Measurements from ENCODE around the gene GYPE. TPM values are rescaled to one million over a fixed set of nuclear protein-coding genes. Genes with fewer than 3 reads are reported as not detected.
"Not testable (repeated sequence)": the region's sequence is repeated elsewhere in the genome, so short reads cannot be mapped to it uniquely, and the experiment has no call there.

The GYPE gene
- total RNA-seq (ENCODE audit: unreplicated experiment): 0.41 TPM
- long read RNA-seq: 0 reads

- H3K36me3 Mint-ChIP-seq (ENCODE audit: low read depth, unreplicated experiment); H3K27me3 Mint-ChIP-seq (ENCODE audit: unreplicated experiment); H3K27ac Mint-ChIP-seq (ENCODE audit: unreplicated experiment); DNase-seq (ENCODE audit: low spot score); H3K9me3 Mint-ChIP-seq (ENCODE audit: unreplicated experiment); H3K4me3 Mint-ChIP-seq (ENCODE audit: unreplicated experiment): not testable (repeated sequence)
- peaks cover 10% of the 10 kb centered on the region for H3K4me1 Mint-ChIP-seq (ENCODE audit: unreplicated experiment)
Measured at GRCh38 chr4:143905440-143905839, at the start of gene GYPE. GYPE (minus strand) TSS chr4:143905559; CDS start chr4:143905507, 52 bp downstream.

DNA sequence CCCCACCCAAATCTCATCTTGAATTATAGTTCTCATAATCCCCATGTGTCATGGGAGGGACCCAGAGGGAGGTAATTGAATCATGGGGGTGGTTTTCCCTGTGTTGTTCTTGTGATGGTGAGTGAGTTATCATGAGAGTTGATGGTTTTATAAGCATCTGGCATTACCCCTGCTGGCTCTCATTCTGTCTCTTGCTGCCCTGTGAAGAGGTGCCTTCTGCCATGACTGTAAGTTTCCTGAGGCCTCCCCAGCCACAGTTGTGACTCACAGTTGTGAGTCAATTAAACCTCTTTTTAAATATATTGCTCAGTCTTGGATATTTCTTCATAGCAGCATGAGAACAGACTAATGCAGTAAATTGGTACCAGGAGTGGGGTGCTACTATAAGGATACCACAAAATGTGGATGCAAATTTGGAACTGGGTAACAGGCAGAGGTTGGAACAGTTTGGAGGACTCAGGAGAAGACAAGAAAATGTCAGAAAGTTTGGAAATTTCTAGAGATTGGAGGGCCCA is 46.2 kb upstream of the GYPE start:
- not testable (repeated sequence) for DNase-seq (ENCODE audit: low spot score); H3K36me3 Mint-ChIP-seq (ENCODE audit: low read depth, unreplicated experiment); H3K27ac Mint-ChIP-seq (ENCODE audit: unreplicated experiment); H3K4me1 Mint-ChIP-seq (ENCODE audit: unreplicated experiment); H3K27me3 Mint-ChIP-seq (ENCODE audit: unreplicated experiment); H3K9me3 Mint-ChIP-seq (ENCODE audit: unreplicated experiment); H3K4me3 Mint-ChIP-seq (ENCODE audit: unreplicated experiment)

DNA sequence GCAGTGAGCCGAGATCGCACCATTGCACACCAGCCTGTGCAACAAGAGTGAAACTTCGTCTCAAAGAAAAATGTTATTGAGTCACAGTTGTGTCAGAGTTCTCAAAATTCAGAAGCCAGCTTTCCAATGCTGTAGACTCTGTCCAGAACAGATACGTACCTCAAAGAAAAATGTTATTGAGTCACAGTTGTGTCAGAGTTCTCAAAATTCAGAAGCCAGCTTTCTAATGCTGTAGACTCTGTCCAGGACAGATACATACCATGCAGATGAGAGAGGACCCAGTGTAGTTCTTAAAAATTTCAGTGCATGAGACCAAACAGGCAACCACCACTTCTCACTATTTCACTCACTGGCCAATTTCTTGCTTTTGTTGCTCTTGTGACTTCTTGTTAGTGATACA is 45.6 kb upstream of the GYPE start:
- not testable (repeated sequence) for H3K27me3 Mint-ChIP-seq (ENCODE audit: unreplicated experiment); H3K4me3 Mint-ChIP-seq (ENCODE audit: unreplicated experiment); H3K36me3 Mint-ChIP-seq (ENCODE audit: low read depth, unreplicated experiment); H3K9me3 Mint-ChIP-seq (ENCODE audit: unreplicated experiment); DNase-seq (ENCODE audit: low spot score); H3K4me1 Mint-ChIP-seq (ENCODE audit: unreplicated experiment); H3K27ac Mint-ChIP-seq (ENCODE audit: unreplicated experiment)

DNA sequence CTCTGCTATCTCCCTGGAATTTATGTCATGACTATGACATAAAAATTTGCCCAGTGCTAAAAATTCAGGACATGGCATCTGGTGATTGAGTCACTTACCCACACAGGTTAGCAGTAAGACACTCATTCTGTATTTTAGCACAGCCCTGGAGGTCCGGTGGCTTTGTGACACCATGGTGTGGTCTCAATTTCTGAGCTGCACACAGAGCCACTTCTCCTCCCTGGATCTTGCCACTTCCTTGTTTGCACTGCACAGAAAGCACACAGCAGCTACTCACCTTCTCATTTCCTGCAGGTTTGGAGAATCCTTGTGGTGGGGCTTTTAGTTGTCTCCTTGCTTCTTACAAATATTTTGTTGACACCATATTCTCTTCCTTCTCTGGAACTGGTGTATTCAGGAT is 44.8 kb upstream of the GYPE start:
- not testable (repeated sequence) for H3K9me3 Mint-ChIP-seq (ENCODE audit: unreplicated experiment); DNase-seq (ENCODE audit: low spot score); H3K36me3 Mint-ChIP-seq (ENCODE audit: low read depth, unreplicated experiment); H3K27me3 Mint-ChIP-seq (ENCODE audit: unreplicated experiment); H3K4me3 Mint-ChIP-seq (ENCODE audit: unreplicated experiment); H3K4me1 Mint-ChIP-seq (ENCODE audit: unreplicated experiment); H3K27ac Mint-ChIP-seq (ENCODE audit: unreplicated experiment)

DNA sequence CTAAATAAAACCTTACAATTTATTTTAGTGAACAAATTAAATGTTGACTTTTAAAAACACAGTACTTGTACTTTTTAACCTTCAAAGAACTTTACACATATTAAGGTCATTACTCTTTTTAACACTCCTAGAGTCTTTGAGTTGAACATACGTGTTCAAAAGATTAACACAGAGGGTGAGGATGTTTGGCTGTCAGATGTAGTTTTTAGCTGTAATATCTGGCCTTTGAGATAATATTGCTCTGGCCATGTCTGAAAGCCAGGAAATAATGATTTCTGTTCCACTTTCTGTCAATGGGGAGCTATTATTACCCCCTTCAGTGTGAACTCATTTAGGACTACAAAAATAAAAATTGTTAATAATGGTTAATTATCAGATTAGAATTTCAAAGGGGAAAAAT is 42.1 kb upstream of the GYPE start:
- H3K36me3 Mint-ChIP-seq (ENCODE audit: low read depth, unreplicated experiment); H3K9me3 Mint-ChIP-seq (ENCODE audit: unreplicated experiment); H3K4me3 Mint-ChIP-seq (ENCODE audit: unreplicated experiment); H3K4me1 Mint-ChIP-seq (ENCODE audit: unreplicated experiment); H3K27me3 Mint-ChIP-seq (ENCODE audit: unreplicated experiment); DNase-seq (ENCODE audit: low spot score); H3K27ac Mint-ChIP-seq (ENCODE audit: unreplicated experiment): not testable (repeated sequence)

DNA sequence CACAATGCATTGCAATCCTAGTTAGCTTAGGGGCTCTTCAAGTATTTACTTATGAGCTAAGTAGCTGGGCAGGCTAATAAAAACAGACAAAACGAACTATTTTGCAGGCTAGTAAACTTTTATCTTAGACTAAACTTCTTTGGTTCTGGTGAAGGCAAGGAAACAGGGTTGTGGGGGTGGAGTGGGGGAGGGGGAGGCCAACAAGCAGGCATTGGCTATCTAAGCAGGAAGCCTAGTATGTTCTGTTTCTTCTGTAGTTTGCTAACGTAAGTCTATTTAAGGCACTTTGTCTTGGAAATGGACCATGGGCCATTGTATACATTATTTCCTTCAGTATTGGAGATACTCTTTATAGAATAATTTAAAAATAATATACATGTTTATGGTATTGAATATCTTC is 35.3 kb upstream of the GYPE start:
- not testable (repeated sequence) for H3K4me1 Mint-ChIP-seq (ENCODE audit: unreplicated experiment); H3K27me3 Mint-ChIP-seq (ENCODE audit: unreplicated experiment); H3K4me3 Mint-ChIP-seq (ENCODE audit: unreplicated experiment); DNase-seq (ENCODE audit: low spot score); H3K36me3 Mint-ChIP-seq (ENCODE audit: low read depth, unreplicated experiment); H3K27ac Mint-ChIP-seq (ENCODE audit: unreplicated experiment); H3K9me3 Mint-ChIP-seq (ENCODE audit: unreplicated experiment)

GRCh38 chr4:143939528-143939927 is 34.2 kb upstream of the GYPE start:
- H3K4me3 Mint-ChIP-seq (ENCODE audit: unreplicated experiment): no peak overlapping the region
- no peaks in the 10 kb centered on the region for H3K9me3 Mint-ChIP-seq (ENCODE audit: unreplicated experiment)
- peaks cover 4% of the 10 kb centered on the region for H3K27me3 Mint-ChIP-seq (ENCODE audit: unreplicated experiment)
- no peak overlapping the region for H3K27ac Mint-ChIP-seq (ENCODE audit: unreplicated experiment)
- TF ChIP-seq CTCF (IDR thresholded peaks at IDR 0.05; ENCODE audit: unreplicated experiment): no peak
- H3K36me3 Mint-ChIP-seq (ENCODE audit: low read depth, unreplicated experiment): no peaks in the 10 kb centered on the region
- no peak for DNase-seq (ENCODE audit: low spot score)
- H3K4me1 Mint-ChIP-seq (ENCODE audit: unreplicated experiment): no peaks in the 10 kb centered on the region

GRCh38 chr4:143938890-143939289 is 33.5 kb upstream of the GYPE start:
- H3K4me1 Mint-ChIP-seq (ENCODE audit: unreplicated experiment); H3K36me3 Mint-ChIP-seq (ENCODE audit: low read depth, unreplicated experiment): not testable (repeated sequence)

More at GRCh38 chr4:143938890-143939289, 33.5 kb upstream of the GYPE start:
- not testable (repeated sequence) for H3K27me3 Mint-ChIP-seq (ENCODE audit: unreplicated experiment); H3K9me3 Mint-ChIP-seq (ENCODE audit: unreplicated experiment); DNase-seq (ENCODE audit: low spot score); H3K27ac Mint-ChIP-seq (ENCODE audit: unreplicated experiment); H3K4me3 Mint-ChIP-seq (ENCODE audit: unreplicated experiment)
